GM19468 (cell line): ENCODE data around the gene ERCC2.
"Not testable (repeated sequence)": the region's sequence is repeated elsewhere in the genome, so short reads cannot be mapped to it uniquely, and the experiment has no call there.

ENCODE experiments used
- ATAC-seq: cut with Tn5 transposase; IDR thresholded peaks from one replicate; pipeline ENCODE4 v1.9.1; 2021; ENCODE audit warnings: mild to moderate bottlenecking, moderate library complexity, moderate number of reproducible peaks; ENCODE audit not compliant: unreplicated experiment; ENCODE audit errors: extremely low read depth

Gene ERCC2

GRCh38 chr19:45340232-45340898 is 30.0 kb downstream of the ERCC2 start, which contains the start of gene KLC3:
Gene KLC3 (plus strand): TSS chr19:45340750. CDS start chr19:45345542, 4,792 bp downstream.
- ATAC-seq = no peak

- no peak for ATAC-seq
Measured at GRCh38 chr19:45339629-45340028, 30.7 kb downstream of the ERCC2 start.

DNA sequence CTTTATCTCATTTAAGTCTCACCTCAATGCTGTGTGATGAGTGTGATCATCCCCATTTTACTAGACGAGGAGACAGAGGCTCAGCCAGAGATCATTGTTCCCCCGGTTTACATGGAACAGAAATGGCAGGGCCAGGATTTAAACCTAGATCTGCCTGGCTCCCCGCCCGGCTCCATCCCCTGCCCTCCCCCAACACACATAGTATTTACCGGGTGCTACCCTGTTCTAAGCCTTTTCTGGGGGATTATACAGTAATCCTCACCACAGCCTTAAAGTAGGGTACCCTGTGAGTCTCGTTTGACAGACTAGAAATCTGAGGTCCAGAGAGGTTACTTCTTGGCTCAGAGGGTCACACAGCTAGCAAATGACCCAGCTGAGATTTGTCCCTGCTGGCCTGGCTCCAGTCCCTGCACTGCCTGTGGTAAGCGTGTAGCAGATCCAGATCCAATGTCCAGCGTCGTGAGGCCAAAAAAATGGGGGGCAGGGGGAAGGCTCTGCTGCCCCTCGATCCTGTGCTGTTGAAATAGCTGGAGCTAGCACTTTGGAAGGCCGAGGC is 33.6 kb downstream of the ERCC2 start:
- no peak for ATAC-seq

GRCh38 chr19:45334881-45335280 is 35.5 kb downstream of the ERCC2 start:
- ATAC-seq = not testable (repeated sequence)

DNA sequence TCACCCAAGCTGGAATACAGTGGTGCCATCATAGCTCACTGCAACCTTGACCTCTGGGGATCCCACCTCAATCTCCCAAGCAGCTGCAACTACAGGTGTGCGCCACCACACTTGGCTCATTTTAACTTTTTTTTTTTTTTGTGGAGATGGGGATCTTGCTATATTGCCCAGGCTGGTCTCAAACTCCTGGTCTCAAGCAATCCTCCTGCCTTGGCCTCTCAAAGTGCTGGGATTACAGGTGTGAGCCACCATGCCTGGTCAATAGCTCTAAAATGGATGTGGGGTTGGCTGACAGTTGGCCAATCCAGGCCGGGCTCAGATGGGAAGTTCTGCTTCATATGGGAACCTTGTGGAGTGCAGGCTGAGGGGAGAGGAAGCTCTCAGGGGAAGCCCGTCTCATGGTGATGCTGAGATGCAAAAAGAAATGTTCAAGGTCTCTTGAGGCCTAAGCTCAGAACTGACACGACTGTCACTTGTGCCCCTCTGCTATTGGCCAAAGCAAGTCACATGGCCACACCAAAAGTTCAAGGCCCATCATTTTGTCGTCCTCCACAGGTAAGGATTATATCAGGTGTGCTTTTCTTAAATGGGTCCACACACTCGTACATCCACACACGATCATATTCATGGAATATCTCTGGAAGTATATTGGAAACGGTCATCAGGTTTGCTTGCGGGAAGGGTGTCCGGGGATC is 36.6 kb downstream of the ERCC2 start:
- no peak for ATAC-seq

DNA sequence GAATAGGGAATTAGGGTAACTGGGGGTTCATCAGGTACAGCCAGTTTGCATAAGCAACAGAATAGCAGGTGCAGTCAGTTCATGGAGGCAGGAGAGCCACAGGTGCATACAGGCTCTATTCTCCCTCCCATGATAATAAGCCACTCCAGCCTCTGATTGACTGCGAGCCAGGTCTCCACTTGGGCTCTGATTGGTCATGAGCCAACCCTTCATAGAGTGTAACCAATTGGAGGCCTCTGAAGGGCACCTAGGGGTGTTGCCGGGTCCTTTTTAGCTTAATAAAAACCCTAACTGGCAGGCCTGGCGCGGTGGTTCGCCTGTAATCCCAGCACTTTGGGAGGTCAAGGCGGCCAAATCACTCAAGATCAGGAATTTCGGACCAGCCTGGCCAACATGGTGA is 39.0 kb downstream of the ERCC2 start:
- no peak for ATAC-seq

DNA sequence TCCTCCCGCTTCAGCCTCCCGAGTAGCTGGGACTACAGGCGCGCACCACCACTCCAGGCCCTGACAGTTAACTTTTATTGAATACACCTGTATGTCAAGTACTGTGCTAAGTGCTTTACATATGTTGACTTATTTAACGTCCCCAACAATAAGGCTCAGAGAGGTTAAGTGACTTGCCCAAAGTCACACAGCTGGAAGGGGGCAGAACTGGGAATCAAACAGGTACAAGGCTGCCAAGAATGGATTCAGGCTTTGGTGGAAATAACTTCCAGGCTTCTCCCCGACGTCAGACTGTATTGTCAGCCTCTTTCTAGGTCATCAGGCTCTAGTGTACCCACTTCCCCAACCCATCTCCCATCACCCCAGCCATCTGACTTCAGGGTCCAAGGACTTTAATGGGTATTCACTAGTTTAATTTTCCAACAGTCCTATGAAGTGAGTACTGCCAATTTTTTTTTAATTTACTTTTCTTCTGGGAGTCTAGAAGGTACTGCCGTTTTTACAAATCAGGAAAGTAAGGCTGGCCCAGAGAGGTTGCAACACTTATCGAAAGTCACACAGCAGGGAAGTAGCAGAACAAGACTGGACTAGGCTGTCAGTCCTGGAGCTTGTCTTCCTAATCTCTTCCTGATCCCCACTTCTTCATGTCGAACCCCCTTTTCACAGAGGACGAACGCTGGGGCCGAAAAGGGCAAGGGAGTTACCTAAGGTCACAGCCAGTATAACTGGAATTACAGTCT is 42.8 kb downstream of the ERCC2 start:
- ATAC-seq = no peak

DNA sequence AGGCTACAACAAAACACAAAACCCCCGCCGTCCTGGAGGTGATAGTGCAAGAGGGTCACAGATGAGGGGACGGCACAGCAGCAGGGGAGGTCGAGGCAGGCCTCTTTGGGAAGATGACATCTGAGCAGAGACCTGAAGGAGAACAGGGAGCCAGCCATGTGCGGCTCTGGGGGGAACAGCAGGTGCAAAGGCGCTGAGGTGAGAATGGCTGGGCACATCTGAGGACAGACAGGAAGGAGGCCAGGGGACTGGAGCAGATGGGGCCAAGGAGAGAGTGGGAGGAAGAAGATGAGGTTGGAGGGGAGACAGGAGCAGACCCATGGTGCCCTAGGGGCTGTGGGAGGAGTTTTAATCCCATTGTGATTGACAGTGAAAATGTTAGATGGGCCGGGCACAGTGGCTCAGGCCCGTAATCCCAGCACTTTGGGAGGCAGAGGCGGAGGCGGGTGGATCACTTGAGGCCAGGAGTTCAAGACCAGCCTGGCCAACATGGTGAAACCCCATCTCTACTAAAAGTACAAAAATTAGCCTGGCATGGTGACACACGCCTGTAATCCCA is 45.9 kb downstream of the ERCC2 start:
- no peak for ATAC-seq

DNA sequence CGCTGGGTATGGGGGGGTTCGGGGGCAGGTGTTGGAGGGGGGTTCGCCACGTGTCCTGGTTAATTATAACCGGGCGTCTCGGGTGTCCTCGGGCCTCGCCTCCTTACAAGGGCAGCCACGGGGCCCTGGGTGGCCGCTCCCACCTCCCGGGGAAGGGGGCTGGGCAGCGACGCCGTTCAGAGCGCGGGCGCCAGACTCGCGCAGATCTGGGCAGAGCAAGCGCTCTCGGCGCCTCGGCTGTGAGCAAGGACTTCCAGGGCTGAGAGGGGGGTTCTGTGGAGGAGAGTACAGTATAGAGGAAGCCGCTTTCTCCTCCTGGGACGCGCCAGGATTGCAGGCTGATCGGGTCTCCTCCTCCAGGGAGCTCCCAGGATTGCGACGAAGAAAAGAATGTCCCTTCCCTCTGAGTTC is 46.7 kb downstream of the ERCC2 start:
- no peak for ATAC-seq

- no peak for ATAC-seq
Measured at GRCh38 chr19:45322744-45323281, 47.6 kb downstream of the ERCC2 start, which contains the start of gene CKM. Gene CKM (minus strand): TSS chr19:45322875. CDS start chr19:45319713, 3,162 bp downstream.

- no peak for ATAC-seq
Measured at GRCh38 chr19:45322311-45322710, 48.1 kb downstream of the ERCC2 start.

GRCh38 chr19:45321848-45322247 is 48.5 kb downstream of the ERCC2 start:
- ATAC-seq = no peak

GRCh38 chr19:45320997-45321775 is 49.2 kb downstream of the ERCC2 start:
- ATAC-seq = no peak

DNA sequence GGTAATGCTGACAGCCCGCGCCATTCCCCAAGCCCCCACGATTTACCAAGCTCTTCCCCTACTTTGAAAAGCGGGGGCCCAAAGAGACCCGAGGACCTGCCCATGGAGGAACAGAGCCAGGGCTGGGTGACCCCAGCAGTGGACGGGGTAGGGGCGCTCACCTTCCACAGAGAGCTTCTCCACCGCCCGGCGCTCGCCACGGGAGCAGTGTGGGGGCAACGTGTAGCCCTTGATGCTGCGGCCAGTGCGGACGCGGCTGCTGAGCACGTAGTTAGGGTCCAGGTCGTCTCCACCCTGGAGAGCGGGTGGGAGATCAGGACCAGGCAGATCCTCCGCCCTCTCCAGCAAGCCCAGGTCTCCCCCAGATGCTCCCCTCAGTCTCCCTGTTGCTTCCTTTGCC is 55.1 kb downstream of the ERCC2 start:
- ATAC-seq = no peak

GRCh38 chr19:45314708-45315245 is 55.6 kb downstream of the ERCC2 start:
- ATAC-seq = no peak

GRCh38 chr19:45312285-45312684 is 58.1 kb downstream of the ERCC2 start:
- ATAC-seq = not testable (repeated sequence)

DNA sequence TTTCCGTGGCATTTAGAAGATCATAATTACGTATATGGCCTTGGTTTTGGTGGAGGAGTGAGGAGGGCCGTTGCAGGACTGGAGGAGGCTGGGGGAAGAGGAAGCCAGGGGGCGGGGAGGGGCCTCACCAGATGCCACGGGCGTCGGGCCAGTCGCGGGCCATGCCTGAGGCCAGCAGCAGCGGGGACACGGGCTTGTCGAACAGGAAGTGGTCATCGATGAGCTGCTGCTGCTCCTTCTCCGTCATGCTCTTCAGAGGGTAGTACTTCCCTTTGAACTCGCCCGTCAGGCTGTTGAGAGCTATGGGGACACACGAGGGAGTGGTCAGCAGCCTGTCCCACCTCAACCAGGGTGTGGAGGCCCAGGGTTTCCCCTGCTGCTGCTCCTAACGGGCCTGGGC is 58.8 kb downstream of the ERCC2 start:
- no peak for ATAC-seq

DNA sequence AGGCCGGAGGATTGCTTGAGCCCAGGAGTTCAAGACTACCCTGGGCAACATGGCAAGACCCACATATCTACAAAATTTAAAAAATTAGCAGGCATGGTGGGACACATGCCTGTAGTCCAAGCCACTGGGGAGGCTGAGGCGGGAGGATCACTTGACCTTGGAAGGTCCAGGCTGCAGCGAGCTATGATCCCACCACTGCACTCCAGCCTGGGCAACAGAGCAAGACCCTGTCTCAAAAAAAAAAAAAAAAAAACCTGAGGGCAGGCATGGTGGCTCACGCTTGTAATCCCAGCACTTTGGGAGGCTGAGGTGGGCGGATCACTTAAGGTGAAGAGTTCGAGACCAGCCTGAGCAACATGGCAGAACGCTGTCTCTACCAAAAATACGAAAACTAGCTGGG is 61.1 kb downstream of the ERCC2 start:
- ATAC-seq = not testable (repeated sequence)

GRCh38 chr19:45307361-45307760 is 63.0 kb downstream of the ERCC2 start:
- ATAC-seq = no peak
